HG03108 (cell line): ENCODE data around the gene DUSP22.
A peak's percentile ranks its signal among the peaks of the same experiment; 100 is the strongest.

Experiments used
- ATAC-seq: cut with Tn5 transposase; IDR thresholded peaks from one replicate; pipeline ENCODE4 v1.9.1; 2021; ENCODE audit warnings: moderate library complexity; ENCODE audit not compliant: unreplicated experiment

Gene DUSP22

DNA sequence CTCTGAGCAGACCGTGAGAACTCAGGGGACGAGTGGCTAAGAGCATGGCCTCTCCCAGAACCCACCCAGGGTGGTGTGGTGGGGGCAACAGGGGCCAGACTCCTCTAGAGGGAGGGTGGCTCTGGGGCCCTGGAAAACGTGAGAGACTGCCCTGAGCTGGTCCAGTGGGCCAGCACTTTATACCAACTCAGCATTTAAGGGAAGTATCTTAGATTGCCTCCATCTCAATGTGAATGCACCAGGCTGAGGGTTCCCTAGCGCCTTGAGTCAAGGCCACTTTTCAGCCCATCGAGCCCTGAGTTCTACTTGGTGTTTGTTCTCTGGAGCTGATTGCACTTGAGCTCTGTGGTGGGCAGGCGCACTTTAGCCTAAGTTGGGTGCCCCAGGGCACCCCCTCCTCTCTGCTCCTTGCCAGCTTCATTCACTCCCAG, 57.2 kb downstream of the DUSP22 start:
- ATAC-seq = no peak

DNA sequence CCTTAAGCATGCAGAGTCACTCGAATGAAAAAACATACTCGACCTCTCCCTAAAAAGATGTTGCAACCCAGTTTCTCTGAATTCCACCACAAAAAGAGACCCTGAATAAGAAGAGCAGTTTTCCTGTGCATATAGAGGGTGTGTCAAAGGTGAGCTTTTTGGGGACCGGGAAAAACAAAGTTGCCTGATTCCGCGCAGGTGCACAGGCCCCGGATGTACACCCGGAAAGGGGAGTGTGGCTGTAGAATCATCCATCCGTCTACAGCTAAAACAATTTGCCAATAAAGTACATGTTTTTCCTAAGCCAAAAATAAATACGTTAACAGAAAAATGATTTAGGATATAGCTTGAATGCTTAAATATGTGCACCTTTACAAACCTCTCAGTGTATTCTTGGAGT, 58.1 kb downstream of the DUSP22 start:
- no peak for ATAC-seq

DNA sequence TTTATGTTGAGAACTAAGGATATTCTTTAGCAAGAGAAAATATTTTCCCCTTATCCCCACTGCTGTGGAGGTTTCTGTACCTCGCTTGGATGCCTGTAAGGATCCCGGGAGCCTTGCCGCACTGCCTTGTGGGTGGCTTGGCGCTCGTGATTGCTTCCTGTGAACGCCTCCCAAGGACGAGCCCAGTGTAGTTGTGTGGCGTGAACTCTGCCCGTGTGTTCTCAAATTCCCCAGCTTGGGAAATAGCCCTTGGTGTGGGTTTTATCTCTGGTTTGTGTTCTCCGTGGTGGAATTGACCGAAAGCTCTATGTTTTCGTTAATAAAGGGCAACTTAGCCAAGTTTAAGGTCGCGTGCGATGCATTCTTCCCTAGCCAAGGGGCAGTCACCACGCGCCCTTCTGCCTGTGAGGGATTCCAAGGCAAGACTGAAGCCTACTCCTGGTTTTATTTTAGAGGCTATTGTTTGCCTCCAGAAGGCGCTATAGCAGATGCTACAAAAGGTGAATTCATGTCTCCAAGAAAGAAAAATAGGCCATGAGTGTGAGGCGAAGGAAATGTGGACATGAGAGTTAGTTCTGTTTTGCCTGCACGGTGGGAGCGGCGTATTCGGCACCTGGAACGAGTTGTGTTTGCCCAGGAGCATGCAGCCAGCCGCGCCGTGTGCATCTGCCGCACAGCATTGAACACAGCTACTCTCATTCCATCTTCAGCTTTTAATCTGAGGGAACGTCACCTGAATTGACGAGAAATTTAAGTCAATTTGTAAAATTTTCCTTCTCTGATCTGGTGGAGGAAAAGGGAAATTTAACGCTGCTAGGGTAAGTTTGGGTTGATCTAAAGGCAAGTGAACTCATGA, 59.0 kb downstream of the DUSP22 start:
- no peak for ATAC-seq

DNA sequence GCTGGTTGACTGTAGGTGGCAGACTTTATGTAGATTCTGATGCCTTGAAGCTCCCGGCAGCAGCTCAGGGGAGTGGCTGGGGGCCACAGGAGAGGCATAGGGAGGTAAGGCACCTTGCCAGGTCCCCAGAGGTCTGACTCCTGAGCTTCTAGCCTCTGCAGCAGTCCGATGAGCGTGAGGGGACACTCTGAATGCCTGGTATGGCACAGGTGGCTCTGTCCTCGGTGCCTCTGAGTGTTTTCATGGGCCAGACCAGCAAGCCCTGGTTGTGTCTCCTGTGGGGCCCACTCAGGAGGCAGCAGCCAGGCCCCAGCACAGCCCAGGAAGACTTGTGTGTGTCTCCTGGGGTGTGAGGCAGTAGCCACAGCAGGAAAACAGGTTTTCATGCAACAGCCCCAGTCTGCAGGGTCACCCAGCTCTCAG, 59.6 kb downstream of the DUSP22 start:
- no peak for ATAC-seq

DNA sequence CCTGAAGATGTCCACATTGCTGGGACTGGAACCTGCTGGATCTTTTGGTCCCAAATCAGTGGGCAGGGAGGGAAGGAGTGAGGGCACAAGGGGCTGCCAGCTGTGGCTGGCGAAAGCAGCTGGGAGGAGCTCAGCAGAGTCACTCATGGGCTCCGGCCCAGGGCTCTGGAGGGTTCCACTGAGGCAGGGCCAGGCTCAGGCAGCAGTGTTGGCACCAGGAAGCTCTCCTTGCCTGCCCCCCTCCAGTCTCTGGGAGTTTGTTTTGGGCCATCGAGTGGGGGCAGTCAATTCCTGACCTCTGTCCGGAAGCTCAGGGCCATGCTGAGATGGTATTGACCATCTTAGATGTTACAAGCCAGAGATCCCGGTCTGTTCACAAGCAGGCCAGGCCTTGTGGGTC, 60.2 kb downstream of the DUSP22 start:
- no peak for ATAC-seq

DNA sequence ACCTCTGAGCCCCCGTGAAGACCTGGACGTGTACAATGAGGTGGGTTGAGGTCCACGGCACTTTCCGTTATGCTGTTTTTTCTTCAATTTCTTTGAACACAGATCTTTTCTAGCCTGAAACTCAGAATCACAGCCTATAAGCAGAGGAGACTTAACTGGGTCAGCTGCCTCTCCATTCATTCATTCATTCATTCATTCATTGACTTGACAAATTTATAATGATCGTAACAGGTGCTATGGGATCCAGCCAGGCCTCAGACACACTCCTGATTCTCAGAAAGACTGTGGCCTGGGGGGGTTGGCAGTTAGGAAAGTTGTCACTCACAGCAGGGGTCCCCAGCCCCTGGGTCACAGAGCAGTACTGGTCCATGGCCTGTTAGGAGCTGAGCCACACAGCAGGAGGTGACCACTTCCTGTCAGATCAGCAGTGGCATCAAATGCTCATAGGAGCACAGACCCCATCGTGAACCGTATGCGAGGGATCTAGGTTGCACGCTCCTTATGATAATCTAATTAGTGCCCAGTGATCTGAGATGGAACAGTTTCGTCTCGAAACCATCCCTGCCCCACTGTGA, 60.7 kb downstream of the DUSP22 start:
- ATAC-seq = no peak

DNA sequence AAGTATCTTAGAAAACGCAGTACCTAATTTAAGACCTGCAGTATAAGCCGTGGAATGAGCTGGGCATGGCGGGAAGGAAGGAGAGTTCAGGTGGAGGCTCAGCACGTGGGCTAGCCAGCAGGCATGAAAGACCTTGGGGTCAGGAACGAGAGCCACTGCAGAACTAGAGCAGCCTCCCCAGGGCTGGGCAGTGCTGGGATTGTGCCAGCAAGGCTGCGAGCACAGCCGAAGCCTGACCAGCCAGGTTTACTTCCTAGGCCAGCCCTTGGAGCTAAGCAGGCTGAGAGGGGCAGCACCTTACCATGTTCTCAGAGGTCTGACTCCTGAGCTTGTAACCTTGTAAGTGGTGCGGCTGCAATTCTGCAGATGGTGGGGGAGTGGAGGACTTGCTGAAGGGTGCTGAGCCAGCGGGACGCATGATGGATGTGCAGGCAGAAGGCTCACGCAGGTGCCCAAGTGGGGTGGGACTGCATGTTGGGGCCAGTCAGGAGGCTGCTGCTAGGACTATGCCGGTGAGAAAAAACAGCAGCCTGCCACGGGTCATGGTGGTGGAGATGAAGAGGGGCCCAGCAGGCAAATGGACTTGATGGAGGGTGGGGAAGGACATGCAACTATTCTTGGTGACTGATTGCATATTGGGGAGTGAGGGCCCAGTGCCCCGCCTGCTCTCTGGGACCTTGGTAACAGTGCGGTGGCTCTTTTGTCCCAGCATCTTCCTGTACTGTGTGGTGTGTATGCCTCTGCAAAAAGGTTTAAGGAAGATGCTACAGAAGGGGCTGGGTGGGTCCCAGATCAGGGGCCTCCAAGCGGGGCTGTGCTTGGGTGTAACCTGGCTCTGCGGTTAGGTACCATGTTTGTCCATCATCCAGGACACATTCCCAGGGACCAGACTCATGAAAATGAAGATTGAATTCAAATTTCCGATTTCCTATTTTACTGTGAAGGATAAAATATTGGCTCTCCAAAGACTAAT, 61.6 kb downstream of the DUSP22 start:
- ATAC-seq = no peak

DNA sequence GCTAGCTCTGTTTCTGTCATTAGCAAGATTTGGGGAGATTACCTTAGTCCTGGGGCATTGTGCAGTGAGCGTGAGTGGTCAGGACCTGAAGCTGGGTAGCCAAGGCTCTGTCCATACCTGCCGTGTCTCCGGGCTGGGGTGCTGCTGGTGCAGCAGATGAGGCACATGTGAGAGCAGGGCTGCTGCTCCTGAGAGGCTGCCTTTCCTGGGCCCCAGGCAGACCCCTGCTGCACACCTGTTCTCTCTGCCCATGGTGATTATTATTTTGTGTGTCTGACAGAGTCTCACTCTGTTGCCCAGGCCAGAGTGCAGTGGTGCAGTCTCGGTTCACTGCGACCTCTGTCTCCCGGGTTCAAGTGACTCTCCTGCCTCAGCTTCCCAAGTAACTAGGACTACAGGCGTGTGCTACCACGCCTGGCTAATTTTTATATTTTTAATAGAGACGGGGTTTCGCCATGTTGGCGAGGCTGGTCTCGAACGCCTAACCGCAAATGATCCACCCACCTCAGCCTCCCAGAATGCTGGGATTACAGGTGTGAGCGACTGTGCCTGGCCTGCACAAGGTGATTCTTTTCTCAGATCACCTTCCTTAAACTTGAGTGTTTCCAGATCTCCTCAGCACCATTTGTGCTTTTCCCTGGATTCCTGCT, 62.5 kb downstream of the DUSP22 start:
- no peak for ATAC-seq

DNA sequence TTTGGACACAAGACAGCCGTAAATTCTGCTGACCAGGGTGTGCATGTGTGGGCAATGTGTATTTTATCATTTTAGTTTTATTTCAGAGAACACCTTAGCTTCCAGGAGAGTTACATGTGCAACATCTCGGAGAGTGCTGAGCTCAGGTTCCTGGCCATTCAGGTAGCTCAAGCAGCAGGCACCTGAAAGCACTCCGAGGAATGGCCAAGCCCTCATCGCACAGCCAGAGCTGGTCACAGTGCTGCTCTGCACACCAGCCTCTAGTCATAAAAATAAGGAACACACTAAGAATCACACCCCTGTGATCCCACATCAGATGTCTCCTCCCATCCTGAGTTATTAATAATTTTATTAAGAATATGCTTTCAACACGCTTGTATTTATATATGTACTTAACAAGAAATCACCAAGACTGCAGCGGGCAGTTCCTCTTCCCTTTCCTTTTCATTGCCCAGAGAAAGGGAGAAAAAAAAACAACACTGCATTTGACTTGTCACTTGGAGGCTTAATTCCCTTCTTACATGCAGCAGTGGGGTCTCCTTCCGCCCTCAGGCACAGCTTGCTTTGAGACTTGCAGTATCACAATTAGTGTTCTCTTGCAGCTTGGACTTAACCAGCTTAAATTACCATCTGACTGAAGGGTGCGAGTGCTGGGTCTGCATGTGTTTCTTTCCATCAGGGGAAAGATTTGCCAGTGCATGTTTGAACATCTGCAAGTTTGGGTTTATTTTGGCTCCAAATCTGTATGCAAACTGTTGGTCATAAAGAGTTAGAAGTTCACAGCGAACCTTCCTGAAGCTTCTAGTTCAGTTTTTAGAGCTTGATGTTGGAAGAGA, 63.3 kb downstream of the DUSP22 start:
- ATAC-seq = no peak

DNA sequence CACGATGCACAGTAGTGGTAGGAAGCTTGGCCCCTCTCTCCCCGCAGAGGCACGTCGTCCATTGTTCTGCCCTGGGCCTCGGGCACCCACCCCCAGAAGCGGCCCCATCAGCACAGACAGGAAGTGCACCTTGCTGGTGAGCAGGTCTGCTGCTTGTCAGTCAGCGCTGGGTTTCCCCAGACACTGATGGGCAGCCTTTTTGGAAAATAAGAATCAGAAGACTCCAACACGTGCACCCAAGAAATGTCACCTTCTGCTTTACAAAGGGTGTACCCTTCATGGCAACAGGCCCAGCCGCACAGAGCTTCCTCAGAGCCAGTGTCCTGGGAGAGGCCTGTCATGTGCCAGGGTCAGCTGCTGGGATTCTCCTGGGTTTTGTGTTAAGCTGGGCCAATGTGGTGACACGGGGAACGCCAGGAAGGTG, 64.6 kb downstream of the DUSP22 start:
- peak; percentile 56 for ATAC-seq

DNA sequence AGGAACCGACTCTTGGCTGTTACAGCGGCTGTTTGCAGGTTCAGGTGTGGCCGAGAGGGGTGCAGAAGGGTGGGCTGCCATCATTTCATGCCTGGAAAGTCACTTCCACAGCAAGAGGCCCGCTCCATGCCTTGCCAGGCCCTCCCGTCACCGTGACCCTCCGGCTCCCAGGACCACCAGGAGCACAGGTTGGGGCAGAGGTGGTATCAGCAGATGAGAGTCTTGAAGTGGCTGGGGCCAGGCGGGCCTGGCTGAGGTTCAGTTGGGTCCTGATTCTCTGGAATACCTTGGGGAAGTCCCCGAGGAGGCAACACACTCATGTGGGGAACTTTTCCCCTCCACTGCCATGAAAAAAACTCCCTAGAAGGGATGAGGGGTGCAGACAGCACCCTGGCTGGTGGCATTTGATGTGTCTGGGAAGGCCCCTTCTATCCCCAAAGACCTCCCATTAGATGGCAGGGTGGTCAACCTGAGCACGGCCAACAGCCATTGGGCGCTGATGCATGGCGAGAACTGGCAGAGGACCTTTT, 65.0 kb downstream of the DUSP22 start:
- ATAC-seq = no peak

DNA sequence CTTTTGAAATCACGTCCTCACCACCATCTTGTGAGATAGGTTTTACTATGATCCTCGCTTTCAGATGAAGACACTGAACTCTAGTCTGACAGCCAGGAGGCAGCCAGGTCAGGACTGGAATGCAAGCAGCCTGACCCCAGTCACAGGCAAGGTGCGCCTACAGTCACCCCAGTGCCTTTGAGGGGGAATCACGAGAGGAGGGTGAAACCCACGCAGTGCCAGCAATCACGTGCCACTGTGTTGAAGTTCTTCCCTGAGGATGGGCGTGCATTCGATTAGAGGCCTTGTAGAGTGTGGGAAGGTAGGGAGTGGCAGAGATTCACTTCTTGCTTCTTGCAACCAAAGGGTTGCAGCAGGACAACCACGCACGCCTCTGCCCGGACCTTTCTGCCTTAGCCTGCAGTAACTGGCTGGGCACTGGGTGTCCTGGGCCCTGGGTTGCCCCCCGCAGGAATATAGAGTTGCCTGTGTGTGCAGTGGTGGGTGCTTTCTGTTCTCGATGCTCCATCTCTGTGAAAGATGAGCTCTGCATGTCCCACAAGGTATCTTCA, 65.6 kb downstream of the DUSP22 start:
- no peak for ATAC-seq

DNA sequence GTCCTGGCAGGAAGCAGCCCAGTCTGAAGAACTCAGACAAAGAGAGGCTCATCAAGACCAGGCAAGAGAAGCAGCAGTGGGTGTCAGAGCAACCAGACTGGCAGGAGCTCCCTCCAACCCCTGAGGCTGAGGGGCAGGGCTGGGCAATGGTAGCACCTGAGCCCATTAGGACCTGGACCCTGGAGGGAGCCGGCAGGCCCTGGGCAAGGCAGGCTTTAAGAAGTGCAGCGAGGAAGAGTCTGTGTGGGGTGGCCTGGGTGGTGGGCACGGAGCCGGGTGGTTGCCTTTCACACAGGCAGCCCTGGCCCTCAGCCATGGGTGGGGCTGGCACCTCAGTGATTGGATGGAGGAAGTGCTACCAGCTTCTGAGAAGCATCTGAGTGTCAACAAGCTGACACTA, 66.1 kb downstream of the DUSP22 start:
- no peak for ATAC-seq

DNA sequence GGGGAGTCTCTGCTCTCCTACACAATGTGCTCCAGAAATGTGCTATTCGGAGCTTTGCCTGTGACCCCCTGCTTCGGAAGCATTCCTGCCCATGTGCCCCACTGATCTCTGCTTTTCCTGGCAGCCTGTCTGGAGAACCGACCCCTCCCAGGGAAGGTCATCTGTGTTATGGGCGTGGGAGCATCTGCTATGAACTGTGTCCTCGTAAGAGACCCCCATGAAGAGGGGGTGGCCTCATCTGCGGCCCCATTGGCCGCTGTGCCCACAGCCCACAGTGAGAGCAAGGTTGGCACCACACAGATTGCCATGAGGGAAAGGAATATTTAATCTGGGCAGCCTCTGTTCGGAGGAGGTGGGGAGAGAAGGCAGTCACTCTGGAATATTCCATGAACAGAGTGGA, 66.6 kb downstream of the DUSP22 start:
- no peak for ATAC-seq

DNA sequence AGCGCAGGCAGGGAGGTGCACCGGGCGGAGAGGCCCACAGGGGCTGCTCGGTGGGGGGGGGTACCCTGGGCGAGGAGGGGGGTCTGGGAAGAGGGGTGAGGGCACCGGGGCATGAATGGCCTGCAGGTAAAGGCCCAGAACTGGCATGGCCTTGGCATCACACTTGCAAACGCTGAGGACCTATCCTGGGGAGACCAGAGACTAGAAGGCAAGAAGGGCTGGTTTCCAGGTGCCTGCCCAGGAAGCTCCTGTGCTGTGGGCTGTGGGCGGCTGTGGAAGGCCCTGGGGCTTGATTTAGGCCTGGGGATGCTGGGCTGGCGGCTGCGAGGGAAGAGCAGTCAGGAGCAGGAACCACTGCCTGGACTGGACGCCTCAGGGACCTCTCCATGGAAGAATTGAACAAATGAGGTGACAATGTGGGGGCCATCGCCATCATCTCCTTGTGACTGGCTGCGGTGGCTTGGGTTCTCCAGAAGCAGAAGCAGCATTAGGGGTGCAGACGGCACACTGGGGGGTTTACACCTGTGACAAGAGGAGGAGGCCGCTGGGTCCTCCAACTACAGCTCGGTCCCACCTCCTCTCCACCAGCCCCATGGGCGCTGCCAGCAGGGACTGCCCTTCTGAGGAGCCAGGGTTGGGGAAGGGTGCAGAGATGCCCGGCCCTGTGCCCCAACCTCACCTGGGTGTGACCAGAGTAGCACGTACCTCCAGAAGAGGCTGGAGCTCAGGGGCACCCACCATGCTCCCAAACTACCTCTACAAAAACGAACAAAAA, 67.2 kb downstream of the DUSP22 start:
- no peak for ATAC-seq

DNA sequence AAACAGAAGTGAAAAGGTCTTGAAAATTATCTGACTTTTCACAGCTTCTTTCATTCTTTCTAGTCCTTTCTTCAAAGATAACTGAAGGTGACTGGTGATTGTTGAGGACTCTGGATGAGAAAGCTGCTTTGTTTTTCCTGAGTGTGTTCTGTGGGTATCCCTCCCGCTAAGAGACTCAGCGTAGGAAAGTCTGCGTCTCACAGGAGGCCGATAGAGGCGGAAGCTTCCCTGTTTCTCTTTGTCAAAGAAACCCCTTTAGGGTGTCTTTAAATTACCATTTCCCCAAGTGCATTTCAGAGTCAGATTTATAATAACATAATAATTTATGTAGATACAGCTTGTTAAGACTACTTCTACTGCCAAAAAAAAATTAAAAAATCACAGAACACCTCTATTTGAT, 68.1 kb downstream of the DUSP22 start:
- no peak for ATAC-seq

DNA sequence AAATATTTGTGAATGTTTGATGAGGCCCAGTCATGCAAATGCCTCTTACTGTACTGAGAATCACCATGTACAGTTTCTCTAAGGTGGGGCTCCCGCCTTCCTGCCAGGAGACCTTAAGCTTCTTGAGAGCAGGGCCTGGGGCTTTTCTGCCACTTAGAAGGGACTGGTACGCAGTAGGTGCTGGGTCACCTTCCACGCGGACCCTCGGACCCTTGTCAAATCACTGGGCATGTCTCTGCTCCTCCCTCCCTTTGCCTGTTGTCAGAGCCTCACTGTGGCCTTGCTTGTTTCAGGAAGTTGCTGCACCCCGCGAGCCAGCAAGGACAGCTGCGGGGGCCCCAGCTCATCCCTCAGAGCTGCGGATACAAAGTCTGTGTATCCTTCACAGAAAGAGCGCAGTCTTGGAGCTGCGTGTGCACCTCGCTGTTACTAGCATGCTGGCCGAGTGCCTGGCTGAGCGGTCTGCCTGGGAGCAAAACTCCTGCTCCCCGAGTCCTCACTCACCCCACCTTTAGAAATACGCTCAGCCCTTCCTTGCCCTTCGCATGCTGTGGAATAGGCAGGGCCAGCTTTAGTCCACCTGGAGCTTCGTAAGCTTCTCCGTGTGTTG, 68.6 kb downstream of the DUSP22 start:
- no peak for ATAC-seq

DNA sequence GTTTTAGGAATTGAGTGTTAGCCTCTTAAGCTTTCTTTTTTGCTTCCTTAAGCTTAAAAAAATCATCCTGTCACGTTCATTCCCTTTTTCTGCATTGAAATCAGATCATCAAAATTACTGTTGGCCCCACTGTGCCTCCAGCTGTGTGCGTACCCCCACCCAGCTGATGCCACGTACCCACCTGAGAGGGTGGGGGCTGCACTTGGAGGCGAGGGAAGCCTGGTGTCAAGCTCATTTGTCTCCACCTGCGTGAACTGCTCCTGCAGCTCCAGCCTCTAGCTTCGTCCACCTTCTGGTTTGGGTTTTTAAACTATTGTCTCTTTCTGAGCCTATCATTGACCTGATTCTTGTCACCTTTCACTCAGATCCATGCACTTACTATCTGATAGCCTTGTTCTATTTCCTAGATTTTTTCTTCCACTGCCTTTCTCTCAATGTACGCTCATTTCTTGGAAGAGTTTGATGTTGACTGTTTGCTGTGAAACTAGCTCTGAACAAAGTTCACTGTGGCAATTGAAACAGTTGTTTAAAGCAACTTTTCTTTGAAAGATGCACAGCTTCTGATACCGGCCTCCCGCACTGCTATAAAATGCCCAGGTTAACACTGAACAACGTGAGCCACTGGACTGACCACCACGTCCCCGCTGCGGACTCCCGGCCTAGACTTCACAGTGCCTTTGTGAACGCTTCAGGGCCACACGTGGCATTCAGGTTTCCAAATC, 69.3 kb downstream of the DUSP22 start:
- no peak for ATAC-seq
